CD4-positive, alpha-beta T cell treated with Interleukin-4 for 4 hours (primary cell): ENCODE measurements around the gene VEGFB.

Experiments used
- DNase-seq: peaks from one replicate; pipeline ENCODE4 v3.0.0-alpha.2; 2020

Gene VEGFB

GRCh38 chr11:64263021-64263946 is 28.9 kb downstream of the VEGFB start:
- no peak for DNase-seq

DNA sequence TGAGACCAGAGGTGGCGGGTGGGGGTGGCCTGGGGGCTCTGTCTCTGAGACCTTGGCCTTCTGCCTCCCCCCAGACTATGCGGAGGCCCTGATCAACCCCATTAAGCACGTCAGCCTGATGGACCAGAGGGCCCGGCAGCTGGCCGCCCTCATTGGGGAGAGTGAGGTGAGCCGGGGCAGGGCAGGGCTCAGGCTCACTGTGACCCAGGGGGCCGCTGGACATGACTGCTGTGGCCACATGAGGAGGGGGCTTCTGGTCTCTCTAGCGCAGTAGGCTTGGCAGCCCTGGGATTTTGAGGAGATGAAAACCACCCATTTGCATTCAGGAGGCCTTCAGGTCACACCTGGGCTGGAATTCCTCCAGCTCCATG is 29.5 kb downstream of the VEGFB start:
- DNase-seq: no peak

GRCh38 chr11:64264371-64264852 is 30.0 kb downstream of the VEGFB start:
- DNase-seq: no peak

DNA sequence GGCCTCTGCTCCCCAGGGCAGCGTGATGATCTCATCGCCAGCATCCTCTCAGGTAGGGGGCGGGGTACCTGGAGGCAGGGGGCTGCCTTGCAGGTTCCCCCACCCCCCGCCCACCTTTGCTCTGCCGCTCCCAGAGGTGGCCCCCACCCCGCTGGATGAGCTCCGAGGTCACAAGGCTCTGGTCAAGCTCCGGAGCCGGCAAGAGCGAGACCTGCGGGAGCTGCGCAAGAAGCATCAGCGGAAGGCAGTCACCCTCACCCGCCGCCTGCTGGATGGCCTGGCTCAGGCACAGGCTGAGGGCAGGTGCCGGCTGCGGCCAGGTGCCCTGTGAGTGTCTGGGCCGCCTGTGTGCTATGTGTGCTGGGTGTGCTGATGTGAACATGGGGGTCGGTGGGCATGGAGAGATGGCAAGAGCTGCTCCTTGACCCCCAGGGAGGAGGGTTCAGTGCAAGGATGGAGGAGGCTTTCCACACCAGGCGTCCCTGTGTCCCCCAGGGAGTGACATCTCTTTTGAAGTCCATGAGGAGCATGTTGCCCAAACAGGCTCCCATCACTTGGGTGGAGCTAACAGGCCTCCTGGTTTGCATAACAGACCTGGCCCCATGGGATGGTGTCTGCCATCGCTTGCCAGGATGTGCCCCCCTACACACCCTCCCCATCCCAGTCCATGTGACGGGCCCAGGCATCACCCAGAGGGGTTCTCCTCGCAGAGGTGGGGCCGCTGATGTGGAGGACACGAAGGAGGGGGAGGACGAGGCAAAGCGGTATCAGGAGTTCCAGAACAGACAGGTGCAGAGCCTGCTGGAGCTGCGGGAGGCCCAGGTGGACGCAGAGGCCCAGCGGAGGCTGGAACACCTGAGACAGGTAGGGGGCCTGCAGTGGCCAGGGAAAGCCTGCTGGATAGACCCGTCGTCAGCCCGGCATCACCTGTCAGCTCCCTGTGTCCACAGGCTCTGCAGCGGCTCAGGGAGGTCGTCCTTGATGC is 31.1 kb downstream of the VEGFB start:
- no peak for DNase-seq

GRCh38 chr11:64266339-64266738 is 32.0 kb downstream of the VEGFB start:
- DNase-seq: no peak

DNA sequence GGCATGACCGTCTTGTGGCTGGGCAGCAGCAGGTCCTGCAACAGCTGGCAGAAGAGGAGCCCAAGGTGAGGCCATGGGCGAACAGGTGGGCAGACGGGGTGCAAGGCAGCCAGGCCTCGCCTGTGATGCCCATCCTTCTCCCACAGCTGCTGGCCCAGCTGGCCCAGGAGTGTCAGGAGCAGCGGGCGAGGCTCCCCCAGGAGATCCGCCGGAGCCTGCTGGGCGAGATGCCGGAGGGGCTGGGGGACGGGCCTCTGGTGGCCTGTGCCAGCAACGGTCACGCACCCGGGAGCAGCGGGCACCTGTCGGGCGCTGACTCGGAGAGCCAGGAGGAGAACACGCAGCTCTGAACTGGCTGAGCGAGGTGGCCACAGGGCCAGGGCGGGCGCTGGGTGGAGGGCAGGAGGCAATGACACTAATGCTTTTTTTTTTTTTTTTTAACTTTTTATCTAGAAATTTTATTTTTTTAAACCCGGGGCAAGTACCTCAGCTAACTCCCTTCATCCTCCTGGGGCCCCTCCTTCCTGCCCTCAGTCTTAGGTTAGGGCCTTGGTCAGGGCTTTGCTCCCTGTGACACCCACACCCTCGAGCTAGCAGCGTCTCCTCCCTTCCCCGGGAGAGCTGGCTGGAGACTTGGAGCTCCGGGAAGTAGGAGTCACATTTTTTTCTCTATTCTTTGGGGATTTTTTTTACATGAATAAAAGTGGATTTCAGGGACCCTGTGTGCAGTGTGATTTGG is 33.0 kb downstream of the VEGFB start:
- no peak for DNase-seq

DNA sequence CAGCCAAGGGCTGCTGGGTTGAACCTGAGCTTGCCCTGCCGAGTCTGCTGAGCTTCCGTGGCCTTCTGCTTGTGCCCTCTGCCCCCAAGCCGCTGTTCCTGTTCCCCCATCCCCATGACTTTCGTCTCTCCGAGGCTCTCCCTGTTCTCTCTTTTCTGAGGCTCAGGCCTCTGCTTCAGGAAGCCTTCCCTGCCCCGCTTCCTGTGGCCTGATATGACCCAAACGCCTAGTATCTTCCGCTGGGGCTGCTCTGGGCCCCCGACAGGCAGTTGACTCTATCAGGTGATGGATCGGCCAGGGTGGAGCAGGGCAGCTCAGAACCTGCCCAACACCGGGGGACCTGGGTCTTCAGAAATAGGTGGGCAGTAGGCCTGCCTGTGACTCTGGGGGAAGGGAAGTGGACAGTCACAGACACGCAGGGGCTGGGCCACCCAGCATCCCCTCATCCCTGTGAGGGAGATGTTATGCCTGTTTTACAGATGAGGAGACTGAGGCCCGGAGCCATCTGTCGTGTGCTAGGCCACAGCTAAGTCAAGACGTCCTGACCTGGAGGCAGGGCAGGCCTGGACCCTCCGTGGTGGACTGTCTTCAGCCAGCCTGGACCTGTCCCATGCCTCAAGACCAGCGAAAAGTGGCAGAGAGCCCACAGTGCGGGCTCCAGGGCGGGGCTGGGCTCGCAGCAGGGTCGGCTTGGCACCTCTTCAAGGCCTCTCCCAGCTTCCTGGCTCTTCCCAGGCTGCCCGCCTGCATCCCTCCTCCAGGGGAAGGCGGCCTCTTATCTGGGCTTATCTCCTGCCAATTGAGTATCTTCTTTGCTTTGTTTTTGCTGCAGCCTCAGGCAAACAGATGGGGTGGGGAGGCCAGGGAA is 33.9 kb downstream of the VEGFB start:
- no peak for DNase-seq

GRCh38 chr11:64268893-64269539 is 34.6 kb downstream of the VEGFB start:
- peak; percentile 21 for DNase-seq

- peak; percentile 99 for DNase-seq
Observed at GRCh38 chr11:64269540-64270220, 35.3 kb downstream of the VEGFB start.

GRCh38 chr11:64275031-64275800 is 40.8 kb downstream of the VEGFB start:
- DNase-seq: no peak

- no peak for DNase-seq
Observed at GRCh38 chr11:64275841-64276240, 41.5 kb downstream of the VEGFB start.

- no peak for DNase-seq
Observed at GRCh38 chr11:64276653-64277431, 42.5 kb downstream of the VEGFB start.

- DNase-seq: no peak
Observed at GRCh38 chr11:64278576-64279190, 44.3 kb downstream of the VEGFB start.

GRCh38 chr11:64281957-64282770 is 47.8 kb downstream of the VEGFB start:
- DNase-seq: no peak

DNA sequence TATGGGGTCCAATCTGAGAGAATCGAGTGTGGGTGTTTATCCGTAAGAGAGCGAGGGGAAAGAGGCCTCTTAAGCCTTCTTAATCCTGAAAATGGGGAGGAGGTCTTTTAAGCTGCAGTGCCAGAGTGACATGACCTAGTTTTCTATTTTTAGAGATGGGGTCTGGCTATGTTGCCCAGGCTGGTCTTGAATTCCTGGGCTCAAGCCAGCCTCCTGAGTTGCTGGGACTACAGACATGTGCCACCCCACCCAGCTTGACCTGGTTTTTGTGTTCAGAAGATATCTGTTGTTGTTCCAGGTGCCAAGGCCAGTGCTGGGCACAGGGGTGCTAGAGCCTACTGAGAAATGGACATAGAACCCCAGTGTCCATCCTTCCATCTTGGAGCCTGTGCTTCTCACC is 48.7 kb downstream of the VEGFB start:
- DNase-seq: no peak

DNA sequence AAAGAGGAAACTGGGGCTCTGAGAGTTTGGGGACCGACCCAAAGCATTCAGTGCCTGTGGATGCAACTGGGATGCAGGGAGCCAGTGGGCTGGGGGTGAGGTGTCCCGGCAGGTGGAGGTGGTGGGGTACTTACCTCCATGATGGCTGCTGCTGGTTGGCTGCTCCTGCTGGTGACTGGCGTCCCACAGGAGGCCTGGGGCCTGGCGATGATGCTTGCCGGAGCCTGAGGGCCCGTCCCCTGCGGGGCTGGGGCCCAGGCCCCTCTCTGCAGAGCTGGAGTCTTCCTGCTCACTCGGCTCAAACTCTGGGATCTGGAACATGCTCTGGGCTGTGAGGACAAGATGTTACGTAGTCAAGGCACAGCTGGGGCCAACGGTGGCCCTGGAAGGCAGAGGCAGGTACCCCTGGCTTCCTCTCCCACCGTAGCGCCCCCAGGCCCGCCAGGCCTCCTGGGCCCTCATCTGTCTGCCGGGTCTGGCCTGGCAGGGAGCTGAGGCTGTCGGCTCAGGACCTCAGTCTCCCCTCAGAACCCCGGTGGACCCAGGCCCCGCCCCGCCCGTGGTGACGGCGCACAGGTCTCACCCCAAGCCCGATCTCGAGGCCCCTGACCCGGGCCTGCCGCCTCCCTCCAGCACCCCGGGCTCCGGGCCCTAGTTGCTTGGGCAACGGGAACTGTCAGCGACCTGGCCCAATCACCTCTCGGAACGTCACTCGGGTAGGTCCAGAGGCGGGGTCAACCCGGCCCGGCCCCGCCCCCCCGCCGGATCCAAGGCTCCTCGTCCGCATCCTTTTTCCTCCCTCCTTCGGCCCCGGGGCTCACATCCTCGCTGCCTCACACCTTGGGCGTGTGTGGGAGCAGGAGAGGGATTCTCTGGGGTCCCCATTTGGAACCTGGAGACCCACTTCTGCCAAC is 49.9 kb downstream of the VEGFB start, which contains the start of gene BAD:
TSS of gene BAD (minus strand) at position 618 of the 914 bp plus-strand sequence. CDS start at position 321, 297 bp downstream.
- DNase-seq: peak; percentile 92
